Measurements from ENCODE around the gene BAZ1A. TPM values are rescaled to one million over a fixed set of nuclear protein-coding genes. Genes with fewer than 3 reads are reported as not detected.

BAZ1A gene
- total and polyA plus RNA-seq, 2 of the 8 experiments (the other 6 are each of a cell fraction or from before 2014, with no cell fraction given) = 8.0 to 23.1 TPM

- TF ChIP-seq TAF7 (optimal IDR thresholded peaks at IDR 0.05; ENCODE audit: borderline replicate concordance, low read depth, low read length) = no peak
- no peak for TF ChIP-seq POU5F1 (IDR thresholded peaks at IDR 0.05; ENCODE audit: low read depth, low read length)
- TF ChIP-seq TBP (IDR thresholded peaks at IDR 0.05; ENCODE audit: low read depth, low read length) = no peak
- TF ChIP-seq, protein P1, sequence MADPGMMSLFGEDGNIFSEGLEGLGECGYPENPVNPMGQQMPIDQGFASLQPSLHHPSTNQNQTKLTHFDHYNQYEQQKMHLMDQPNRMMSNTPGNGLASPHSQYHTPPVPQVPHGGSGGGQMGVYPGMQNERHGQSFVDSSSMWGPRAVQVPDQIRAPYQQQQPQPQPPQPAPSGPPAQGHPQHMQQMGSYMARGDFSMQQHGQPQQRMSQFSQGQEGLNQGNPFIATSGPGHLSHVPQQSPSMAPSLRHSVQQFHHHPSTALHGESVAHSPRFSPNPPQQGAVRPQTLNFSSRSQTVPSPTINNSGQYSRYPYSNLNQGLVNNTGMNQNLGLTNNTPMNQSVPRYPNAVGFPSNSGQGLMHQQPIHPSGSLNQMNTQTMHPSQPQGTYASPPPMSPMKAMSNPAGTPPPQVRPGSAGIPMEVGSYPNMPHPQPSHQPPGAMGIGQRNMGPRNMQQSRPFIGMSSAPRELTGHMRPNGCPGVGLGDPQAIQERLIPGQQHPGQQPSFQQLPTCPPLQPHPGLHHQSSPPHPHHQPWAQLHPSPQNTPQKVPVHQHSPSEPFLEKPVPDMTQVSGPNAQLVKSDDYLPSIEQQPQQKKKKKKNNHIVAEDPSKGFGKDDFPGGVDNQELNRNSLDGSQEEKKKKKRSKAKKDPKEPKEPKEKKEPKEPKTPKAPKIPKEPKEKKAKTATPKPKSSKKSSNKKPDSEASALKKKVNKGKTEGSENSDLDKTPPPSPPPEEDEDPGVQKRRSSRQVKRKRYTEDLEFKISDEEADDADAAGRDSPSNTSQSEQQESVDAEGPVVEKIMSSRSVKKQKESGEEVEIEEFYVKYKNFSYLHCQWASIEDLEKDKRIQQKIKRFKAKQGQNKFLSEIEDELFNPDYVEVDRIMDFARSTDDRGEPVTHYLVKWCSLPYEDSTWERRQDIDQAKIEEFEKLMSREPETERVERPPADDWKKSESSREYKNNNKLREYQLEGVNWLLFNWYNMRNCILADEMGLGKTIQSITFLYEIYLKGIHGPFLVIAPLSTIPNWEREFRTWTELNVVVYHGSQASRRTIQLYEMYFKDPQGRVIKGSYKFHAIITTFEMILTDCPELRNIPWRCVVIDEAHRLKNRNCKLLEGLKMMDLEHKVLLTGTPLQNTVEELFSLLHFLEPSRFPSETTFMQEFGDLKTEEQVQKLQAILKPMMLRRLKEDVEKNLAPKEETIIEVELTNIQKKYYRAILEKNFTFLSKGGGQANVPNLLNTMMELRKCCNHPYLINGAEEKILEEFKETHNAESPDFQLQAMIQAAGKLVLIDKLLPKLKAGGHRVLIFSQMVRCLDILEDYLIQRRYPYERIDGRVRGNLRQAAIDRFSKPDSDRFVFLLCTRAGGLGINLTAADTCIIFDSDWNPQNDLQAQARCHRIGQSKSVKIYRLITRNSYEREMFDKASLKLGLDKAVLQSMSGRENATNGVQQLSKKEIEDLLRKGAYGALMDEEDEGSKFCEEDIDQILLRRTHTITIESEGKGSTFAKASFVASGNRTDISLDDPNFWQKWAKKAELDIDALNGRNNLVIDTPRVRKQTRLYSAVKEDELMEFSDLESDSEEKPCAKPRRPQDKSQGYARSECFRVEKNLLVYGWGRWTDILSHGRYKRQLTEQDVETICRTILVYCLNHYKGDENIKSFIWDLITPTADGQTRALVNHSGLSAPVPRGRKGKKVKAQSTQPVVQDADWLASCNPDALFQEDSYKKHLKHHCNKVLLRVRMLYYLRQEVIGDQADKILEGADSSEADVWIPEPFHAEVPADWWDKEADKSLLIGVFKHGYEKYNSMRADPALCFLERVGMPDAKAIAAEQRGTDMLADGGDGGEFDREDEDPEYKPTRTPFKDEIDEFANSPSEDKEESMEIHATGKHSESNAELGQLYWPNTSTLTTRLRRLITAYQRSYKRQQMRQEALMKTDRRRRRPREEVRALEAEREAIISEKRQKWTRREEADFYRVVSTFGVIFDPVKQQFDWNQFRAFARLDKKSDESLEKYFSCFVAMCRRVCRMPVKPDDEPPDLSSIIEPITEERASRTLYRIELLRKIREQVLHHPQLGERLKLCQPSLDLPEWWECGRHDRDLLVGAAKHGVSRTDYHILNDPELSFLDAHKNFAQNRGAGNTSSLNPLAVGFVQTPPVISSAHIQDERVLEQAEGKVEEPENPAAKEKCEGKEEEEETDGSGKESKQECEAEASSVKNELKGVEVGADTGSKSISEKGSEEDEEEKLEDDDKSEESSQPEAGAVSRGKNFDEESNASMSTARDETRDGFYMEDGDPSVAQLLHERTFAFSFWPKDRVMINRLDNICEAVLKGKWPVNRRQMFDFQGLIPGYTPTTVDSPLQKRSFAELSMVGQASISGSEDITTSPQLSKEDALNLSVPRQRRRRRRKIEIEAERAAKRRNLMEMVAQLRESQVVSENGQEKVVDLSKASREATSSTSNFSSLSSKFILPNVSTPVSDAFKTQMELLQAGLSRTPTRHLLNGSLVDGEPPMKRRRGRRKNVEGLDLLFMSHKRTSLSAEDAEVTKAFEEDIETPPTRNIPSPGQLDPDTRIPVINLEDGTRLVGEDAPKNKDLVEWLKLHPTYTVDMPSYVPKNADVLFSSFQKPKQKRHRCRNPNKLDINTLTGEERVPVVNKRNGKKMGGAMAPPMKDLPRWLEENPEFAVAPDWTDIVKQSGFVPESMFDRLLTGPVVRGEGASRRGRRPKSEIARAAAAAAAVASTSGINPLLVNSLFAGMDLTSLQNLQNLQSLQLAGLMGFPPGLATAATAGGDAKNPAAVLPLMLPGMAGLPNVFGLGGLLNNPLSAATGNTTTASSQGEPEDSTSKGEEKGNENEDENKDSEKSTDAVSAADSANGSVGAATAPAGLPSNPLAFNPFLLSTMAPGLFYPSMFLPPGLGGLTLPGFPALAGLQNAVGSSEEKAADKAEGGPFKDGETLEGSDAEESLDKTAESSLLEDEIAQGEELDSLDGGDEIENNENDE (IDR thresholded peaks at IDR 0.05; ENCODE audit: insufficient replicate concordance, low read length) = no peak
- TF ChIP-seq YY1 (IDR thresholded peaks at IDR 0.05; ENCODE audit: low read depth, low read length) = no peak
- no peak for TF ChIP-seq SUZ12 (IDR thresholded peaks at IDR 0.05; ENCODE audit: low read length)
- no peak for TF ChIP-seq POLR2A (IDR thresholded peaks at IDR 0.05; ENCODE audit: control extremely low read depth in 1 of 2, low read depth in 2 of 2, low read length in 2 of 2)
These were observed 70.2 kb downstream of the BAZ1A start (continued) for GRCh38 chr14:34804933-34805332.
